GM12878 (cell line): ENCODE measurements around the gene MEGF11. TPM values are rescaled to one million over a fixed set of nuclear protein-coding genes. Genes with fewer than 3 reads are reported as not detected.

Experiments
- ATAC-seq: fragments of 200-7000 bp; cut with Tn5 transposase; 3 replicates; pipeline ENCODE4 v1.9.1; 2020; ENCODE audit warnings: mild to moderate bottlenecking, moderate library complexity
- BruUV-seq: library from RNA; stranded (reverse); fragments of 400-500 nt; replicated peaks from 2 replicates; lab custom pipeline; 2021; lab: Mats Ljungman, UMichigan
- CTCF ChIA-PET: fragments of 300-600 bp; sonication (Branson Sonifier 250); formaldehyde crosslinking; extraction: SDS; loops from one replicate; lab custom pipeline; 2021; ENCODE audit warnings: inconsistent platforms; lab: Yijun Ruan, JAX
- POLR2A ChIA-PET: fragments of 350-600 bp; formaldehyde crosslinking; extraction: SDS; loops from one replicate; lab custom pipeline; 2021; ENCODE audit warnings: inconsistent platforms; lab: Charles Lee
- RAD21 ChIA-PET: fragments of 300-600 bp; sonication (Branson Sonifier 250); formaldehyde crosslinking; loops from one replicate; lab custom pipeline; 2023; ENCODE audit warnings: antibody characterized with exemption; ENCODE audit not compliant: unreplicated experiment; lab: Charles Lee
- SMC1A ChIA-PET: fragments of 300-600 bp; sonication (Branson Sonifier 250); formaldehyde crosslinking; loops from one replicate; lab custom pipeline; 2023; ENCODE audit not compliant: unreplicated experiment, uncharacterized antibody; lab: Charles Lee
- DNase-seq: peaks from one replicate; pipeline ENCODE4 v3.0.0-alpha.2; 2011; ENCODE audit warnings: low read depth, low spot score
- FAIRE-seq: peaks from 3 replicates; lab custom pipeline; 2011; peaks lifted over from hg19 to GRCh38; lab: Jason Lieb, UNC
- H2AFZ ChIP-seq: 2 replicates; pipeline ENCODE4 v1.6.0; 2011; ENCODE audit warnings: low read depth, low read length, control low read depth; ENCODE audit not compliant: control insufficient read depth
- H3K27ac ChIP-seq: 2 replicates; pipeline ENCODE4 v1.5.1; 2011; ENCODE audit warnings: control low read depth; ENCODE audit not compliant: control insufficient read depth, insufficient read depth
- H3K27me3 ChIP-seq, 2 experiments: replicated peaks in 1 of 2; 2 replicates each; pipeline versions ENCODE4 v1.6.0 to v1.6.1; 2011; ENCODE audit warnings: low read length in 1 of 2; ENCODE audit not compliant: control insufficient read depth in 2 of 2, insufficient read depth in 2 of 2
- H3K36me3 ChIP-seq, 2 experiments: 2 replicates each; pipeline ENCODE4 v1.5.1; 2011; ENCODE audit warnings: low read length in 1 of 2; ENCODE audit not compliant: control insufficient read depth in 2 of 2, insufficient read depth in 2 of 2
- H3K4me1 ChIP-seq: 2 replicates; pipeline ENCODE4 v1.6.1; 2011; ENCODE audit warnings: mild to moderate bottlenecking, low read length, moderate library complexity, mixed read lengths; ENCODE audit not compliant: control insufficient read depth, insufficient read depth
- H3K4me2 ChIP-seq: 2 replicates; pipeline ENCODE4 v1.6.0; 2011; ENCODE audit warnings: control low read depth; ENCODE audit not compliant: control insufficient read depth, insufficient read depth
- H3K4me3 ChIP-seq: fragments of 200-600 bp; sonication (generic); 2 replicates; pipeline ENCODE4 v1.5.1; 2016
- H3K79me2 ChIP-seq: 2 replicates; pipeline ENCODE4 v1.6.0; 2011; ENCODE audit warnings: low read length; ENCODE audit not compliant: control insufficient read depth, insufficient read depth
- H3K9ac ChIP-seq: 2 replicates; pipeline ENCODE4 v1.8.0; 2011; ENCODE audit warnings: low read length, control low read depth, mixed read lengths; ENCODE audit not compliant: control insufficient read depth, insufficient read depth
- H3K9me3 ChIP-seq: replicated peaks from 3 replicates; pipeline ENCODE4 v1.5.1; 2011; ENCODE audit warnings: mild to moderate bottlenecking, low read length; ENCODE audit not compliant: control insufficient read depth, insufficient read depth
- H4K20me1 ChIP-seq: 2 replicates; pipeline ENCODE4 v1.6.0; 2011; ENCODE audit not compliant: control insufficient read depth, insufficient read depth
- FOXK2 ChIP-seq: fragments of 450-650 bp; IDR thresholded peaks from 2 replicates; pipeline ENCODE4 v1.6.1; 2017; ENCODE audit warnings: mild to moderate bottlenecking, moderate library complexity
- HDGF ChIP-seq: fragments of 450-650 bp; IDR thresholded peaks from 2 replicates; pipeline ENCODE4 v1.6.1; 2016; ENCODE audit warnings: antibody characterized with exemption
- PAX8 ChIP-seq: fragments of 450-650 bp; IDR thresholded peaks from 2 replicates; pipeline ENCODE4 v1.6.1; 2017; ENCODE audit warnings: mild to moderate bottlenecking, moderate library complexity
- RCOR1 ChIP-seq: conservative IDR thresholded peaks from 2 replicates; pipeline ENCODE4 v1.6.1; 2012; ENCODE audit warnings: low read depth, low read length, improper control_type of control experiment
- SREBF1 ChIP-seq: IDR thresholded peaks from 2 replicates; pipeline ENCODE4 v1.6.1; 2012; ENCODE audit warnings: mild to moderate bottlenecking, low read length
- ZNF217 ChIP-seq: fragments of 450-650 bp; IDR thresholded peaks from 2 replicates; pipeline ENCODE4 v1.6.1; 2017; ENCODE audit warnings: antibody characterized with exemption, mild to moderate bottlenecking
- ZNF24 ChIP-seq: fragments of 450-650 bp; IDR thresholded peaks from 2 replicates; pipeline ENCODE4 v1.6.1; 2017; ENCODE audit warnings: antibody characterized with exemption, mild to moderate bottlenecking
- WGBS: methylation state at CpG from one replicate; pipeline ENCODE4 v1.1.6; 2016; ENCODE audit warnings: low lambda C conversion rate; ENCODE audit not compliant: insufficient replicate concordance, insufficient coverage; ENCODE audit errors: missing lambda C conversion rate; 5-methylcytosine and 5-hydroxymethylcytosine counted together
- in situ Hi-C: fragments of 300-500 bp; cut with MboI; formaldehyde crosslinking; loops from 9 replicates; pipeline ENCODE4 v1.14.3; 2018; ENCODE audit warnings: mixed read lengths
- intact Hi-C: fragments of 100-400 bp; cut with micrococcal nuclease; formaldehyde crosslinking; loops from one replicate; pipeline ENCODE4 v1.14.2; 2022; ENCODE audit not compliant: unreplicated experiment
- polyA plus RNA-seq, 11 experiments: library from polyadenylated mRNA; depleted of rRNA in 4 of 11; unstranded in 6 of 11; stranded (reverse) in 5 of 11; fragments of >200 nt; fragmentation: Nextera tagmentation in 4 of 11; fragmentation: Illumina TruSeq in 1 of 11; extraction: Ambion mirVana in 4 of 11; extraction: Trizol in 1 of 11; gene quantifications; 1 replicate in 1 of 11; 2 replicates in 10 of 11; pipeline versions ENCODE4 v1.2.1 to v1.2.3, GENCODE V29; 2011 to 2016; ENCODE audit warnings: inconsistent platforms in 2 of 11, missing spikeins in 2 of 11, low read depth in 1 of 11
- total RNA-seq, 4 experiments: library from RNA; depleted of rRNA in 3 of 4; stranded (reverse); fragments of >200 nt in 3 of 4; fragmentation: Illumina TruSeq in 1 of 4; extraction: Trizol in 1 of 4; gene quantifications; 2 replicates each; pipeline versions ENCODE4 v1.2.1 to v1.2.3, GENCODE V29; 2013 to 2021
- TF ChIP-seq, protein P1 (sequence below): fragments of 150-350 bp; IDR thresholded peaks from 2 replicates; pipeline ENCODE4 v1.6.1; 2016; ENCODE audit warnings: low read depth, low read length
- TF ChIP-seq, protein P2 (sequence below): fragments of 450-650 bp; IDR thresholded peaks from 2 replicates; pipeline ENCODE4 v1.6.1; 2017; ENCODE audit warnings: mild to moderate bottlenecking
- TF ChIP-seq, protein P3 (sequence below): IDR thresholded peaks from 2 replicates; pipeline ENCODE4 v1.6.1; 2012; ENCODE audit warnings: improper control_type of control experiment, low read depth, low read length; ENCODE audit not compliant: insufficient replicate concordance
- TF ChIP-seq, protein P4 (sequence below): IDR thresholded peaks from 2 replicates; pipeline ENCODE4 v1.6.1; 2012; ENCODE audit warnings: low read depth, low read length, improper control_type of control experiment

The MEGF11 gene
- total and polyA plus RNA-seq, 10 of the 15 experiments (the other 5 are each of a cell fraction or from before 2014, with no cell fraction given), result 0.03 to 1.7 (median 0.49) TPM

DNA sequence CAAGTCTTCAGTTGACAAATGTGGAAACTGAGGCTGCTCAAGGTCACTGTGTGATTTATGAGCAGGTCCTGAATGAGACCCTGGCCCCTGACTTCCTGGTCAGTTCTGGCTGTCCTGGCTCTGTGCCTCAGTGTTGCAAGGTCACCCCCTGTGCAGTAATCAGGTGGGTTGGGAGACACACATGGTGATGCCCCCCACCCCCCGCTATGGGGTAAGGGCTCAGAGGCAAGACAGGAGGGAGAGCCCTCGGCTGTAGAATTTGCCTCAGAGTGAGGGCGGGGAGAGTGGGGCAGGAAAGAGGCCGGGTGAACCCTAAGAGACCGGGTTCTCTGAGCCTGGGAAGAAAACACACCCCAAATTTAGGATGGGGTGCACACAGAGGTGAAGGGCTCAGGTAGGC, 98.5 kb downstream of the MEGF11 start (continued):
- TF ChIP-seq, protein P1, sequence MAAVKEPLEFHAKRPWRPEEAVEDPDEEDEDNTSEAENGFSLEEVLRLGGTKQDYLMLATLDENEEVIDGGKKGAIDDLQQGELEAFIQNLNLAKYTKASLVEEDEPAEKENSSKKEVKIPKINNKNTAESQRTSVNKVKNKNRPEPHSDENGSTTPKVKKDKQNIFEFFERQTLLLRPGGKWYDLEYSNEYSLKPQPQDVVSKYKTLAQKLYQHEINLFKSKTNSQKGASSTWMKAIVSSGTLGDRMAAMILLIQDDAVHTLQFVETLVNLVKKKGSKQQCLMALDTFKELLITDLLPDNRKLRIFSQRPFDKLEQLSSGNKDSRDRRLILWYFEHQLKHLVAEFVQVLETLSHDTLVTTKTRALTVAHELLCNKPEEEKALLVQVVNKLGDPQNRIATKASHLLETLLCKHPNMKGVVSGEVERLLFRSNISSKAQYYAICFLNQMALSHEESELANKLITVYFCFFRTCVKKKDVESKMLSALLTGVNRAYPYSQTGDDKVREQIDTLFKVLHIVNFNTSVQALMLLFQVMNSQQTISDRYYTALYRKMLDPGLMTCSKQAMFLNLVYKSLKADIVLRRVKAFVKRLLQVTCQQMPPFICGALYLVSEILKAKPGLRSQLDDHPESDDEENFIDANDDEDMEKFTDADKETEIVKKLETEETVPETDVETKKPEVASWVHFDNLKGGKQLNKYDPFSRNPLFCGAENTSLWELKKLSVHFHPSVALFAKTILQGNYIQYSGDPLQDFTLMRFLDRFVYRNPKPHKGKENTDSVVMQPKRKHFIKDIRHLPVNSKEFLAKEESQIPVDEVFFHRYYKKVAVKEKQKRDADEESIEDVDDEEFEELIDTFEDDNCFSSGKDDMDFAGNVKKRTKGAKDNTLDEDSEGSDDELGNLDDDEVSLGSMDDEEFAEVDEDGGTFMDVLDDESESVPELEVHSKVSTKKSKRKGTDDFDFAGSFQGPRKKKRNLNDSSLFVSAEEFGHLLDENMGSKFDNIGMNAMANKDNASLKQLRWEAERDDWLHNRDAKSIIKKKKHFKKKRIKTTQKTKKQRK, result no peak
- TF ChIP-seq, all 136 proteins: peak for 0

DNA sequence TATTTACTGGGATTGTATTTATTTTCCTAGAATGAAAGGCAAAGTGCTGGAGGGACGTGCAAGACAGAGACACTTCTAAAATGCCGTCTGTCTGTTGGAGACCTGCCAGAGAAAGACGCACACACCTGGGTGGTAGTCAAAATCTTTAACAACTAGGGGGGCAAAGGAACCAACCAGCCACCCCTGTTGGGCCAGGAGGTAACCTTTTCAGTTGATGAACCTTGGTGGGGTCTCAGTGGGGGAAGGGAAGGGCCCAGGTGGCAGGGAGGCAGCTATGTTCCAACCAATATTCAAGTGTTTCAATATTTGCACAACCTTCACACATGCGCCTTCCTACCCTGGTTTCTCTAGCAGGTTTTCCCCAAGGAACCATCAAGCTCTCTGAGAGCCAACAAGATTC, 99.0 kb downstream of the MEGF11 start:
- intact Hi-C loops, result no loop called here
- no peaks in the 10 kb centered on the region; a peak in 1 of 4 replicates for H3K27me3 ChIP-seq
- BruUV-seq, result no TSS peak
- no peak overlapping the region for H3K4me3 ChIP-seq
- ChIA-PET CTCF (interaction anchor here (1.1 to 2.1 kb wide), 2 partner anchors 9 to 36 kb away, joined by 3 to 4 read pairs; no protein-coding TSS in a partner anchor), SMC1A (interaction anchor here (1.1 kb wide), 1 partner anchor 9 kb away, joined by 4 read pairs; no protein-coding TSS in a partner anchor), RAD21 (interaction anchor here (0.8 to 1.2 kb wide), 2 partner anchors 24 to 237 kb away, joined by 3 read pairs; no protein-coding TSS in a partner anchor), POLR2A (interaction anchor here (1.1 to 1.2 kb wide), 2 partner anchors 8 to 12 kb away, joined by 3 to 5 read pairs; no protein-coding TSS in a partner anchor)
- H3K79me2 ChIP-seq, result no peaks in the 10 kb centered on the region
- WGBS, result 30% methylated on average over 4 of the region's 4 CpGs
- no peak overlapping the region for H3K9ac ChIP-seq
- no peak overlapping the region for H3K27ac ChIP-seq
- no peaks in the 10 kb centered on the region for H3K36me3 ChIP-seq
- no peak overlapping the region for H2AFZ ChIP-seq
- no peaks in the 10 kb centered on the region for H3K9me3 ChIP-seq
- no peaks in the 10 kb centered on the region for H4K20me1 ChIP-seq
- H3K4me2 ChIP-seq, result no peak overlapping the region
- in situ Hi-C loops, result no loop called here
- no peak for DNase-seq
- H3K4me1 ChIP-seq, result peaks cover 20% of the 10 kb centered on the region
- no peak for ATAC-seq
- no peak for FAIRE-seq
- TF ChIP-seq SREBF1, result no peak
- TF ChIP-seq ZNF217, result no peak
- TF ChIP-seq, protein P2, sequence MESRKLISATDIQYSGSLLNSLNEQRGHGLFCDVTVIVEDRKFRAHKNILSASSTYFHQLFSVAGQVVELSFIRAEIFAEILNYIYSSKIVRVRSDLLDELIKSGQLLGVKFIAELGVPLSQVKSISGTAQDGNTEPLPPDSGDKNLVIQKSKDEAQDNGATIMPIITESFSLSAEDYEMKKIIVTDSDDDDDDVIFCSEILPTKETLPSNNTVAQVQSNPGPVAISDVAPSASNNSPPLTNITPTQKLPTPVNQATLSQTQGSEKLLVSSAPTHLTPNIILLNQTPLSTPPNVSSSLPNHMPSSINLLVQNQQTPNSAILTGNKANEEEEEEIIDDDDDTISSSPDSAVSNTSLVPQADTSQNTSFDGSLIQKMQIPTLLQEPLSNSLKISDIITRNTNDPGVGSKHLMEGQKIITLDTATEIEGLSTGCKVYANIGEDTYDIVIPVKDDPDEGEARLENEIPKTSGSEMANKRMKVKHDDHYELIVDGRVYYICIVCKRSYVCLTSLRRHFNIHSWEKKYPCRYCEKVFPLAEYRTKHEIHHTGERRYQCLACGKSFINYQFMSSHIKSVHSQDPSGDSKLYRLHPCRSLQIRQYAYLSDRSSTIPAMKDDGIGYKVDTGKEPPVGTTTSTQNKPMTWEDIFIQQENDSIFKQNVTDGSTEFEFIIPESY, result no peak
- TF ChIP-seq, protein P3, sequence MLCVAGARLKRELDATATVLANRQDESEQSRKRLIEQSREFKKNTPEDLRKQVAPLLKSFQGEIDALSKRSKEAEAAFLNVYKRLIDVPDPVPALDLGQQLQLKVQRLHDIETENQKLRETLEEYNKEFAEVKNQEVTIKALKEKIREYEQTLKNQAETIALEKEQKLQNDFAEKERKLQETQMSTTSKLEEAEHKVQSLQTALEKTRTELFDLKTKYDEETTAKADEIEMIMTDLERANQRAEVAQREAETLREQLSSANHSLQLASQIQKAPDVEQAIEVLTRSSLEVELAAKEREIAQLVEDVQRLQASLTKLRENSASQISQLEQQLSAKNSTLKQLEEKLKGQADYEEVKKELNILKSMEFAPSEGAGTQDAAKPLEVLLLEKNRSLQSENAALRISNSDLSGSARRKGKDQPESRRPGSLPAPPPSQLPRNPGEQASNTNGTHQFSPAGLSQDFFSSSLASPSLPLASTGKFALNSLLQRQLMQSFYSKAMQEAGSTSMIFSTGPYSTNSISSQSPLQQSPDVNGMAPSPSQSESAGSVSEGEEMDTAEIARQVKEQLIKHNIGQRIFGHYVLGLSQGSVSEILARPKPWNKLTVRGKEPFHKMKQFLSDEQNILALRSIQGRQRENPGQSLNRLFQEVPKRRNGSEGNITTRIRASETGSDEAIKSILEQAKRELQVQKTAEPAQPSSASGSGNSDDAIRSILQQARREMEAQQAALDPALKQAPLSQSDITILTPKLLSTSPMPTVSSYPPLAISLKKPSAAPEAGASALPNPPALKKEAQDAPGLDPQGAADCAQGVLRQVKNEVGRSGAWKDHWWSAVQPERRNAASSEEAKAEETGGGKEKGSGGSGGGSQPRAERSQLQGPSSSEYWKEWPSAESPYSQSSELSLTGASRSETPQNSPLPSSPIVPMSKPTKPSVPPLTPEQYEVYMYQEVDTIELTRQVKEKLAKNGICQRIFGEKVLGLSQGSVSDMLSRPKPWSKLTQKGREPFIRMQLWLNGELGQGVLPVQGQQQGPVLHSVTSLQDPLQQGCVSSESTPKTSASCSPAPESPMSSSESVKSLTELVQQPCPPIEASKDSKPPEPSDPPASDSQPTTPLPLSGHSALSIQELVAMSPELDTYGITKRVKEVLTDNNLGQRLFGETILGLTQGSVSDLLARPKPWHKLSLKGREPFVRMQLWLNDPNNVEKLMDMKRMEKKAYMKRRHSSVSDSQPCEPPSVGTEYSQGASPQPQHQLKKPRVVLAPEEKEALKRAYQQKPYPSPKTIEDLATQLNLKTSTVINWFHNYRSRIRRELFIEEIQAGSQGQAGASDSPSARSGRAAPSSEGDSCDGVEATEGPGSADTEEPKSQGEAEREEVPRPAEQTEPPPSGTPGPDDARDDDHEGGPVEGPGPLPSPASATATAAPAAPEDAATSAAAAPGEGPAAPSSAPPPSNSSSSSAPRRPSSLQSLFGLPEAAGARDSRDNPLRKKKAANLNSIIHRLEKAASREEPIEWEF, result no peak
- no peak for TF ChIP-seq PAX8
- TF ChIP-seq RCOR1, result no peak
- no peak for TF ChIP-seq ZNF24
- TF ChIP-seq, protein P4, sequence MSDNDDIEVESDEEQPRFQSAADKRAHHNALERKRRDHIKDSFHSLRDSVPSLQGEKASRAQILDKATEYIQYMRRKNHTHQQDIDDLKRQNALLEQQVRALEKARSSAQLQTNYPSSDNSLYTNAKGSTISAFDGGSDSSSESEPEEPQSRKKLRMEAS, result no peak
- no peak for TF ChIP-seq FOXK2
- no peak for TF ChIP-seq HDGF
